A549 (cell line): ENCODE data around the gene ACE2. TPM values are rescaled to one million over a fixed set of nuclear protein-coding genes. Genes with fewer than 3 reads are reported as not detected.

Experiments used
- ATAC-seq, 2 experiments: fragments of 200-7000 bp in 1 of 2; fragments of >200 bp in 1 of 2; cut with Nextera tagmentation in 1 of 2; cut with Tn5 transposase in 1 of 2; 3 replicates each; pipeline versions ENCODE4 v1.8.0 to v1.9.1; 2018 to 2020; ENCODE audit warnings: mild to moderate bottlenecking in 1 of 2, moderate library complexity in 1 of 2
- CTCF ChIA-PET: fragments of 300-600 bp; sonication (Branson Sonifier 250); formaldehyde crosslinking; extraction: SDS; loops from one replicate; lab custom pipeline; 2021; ENCODE audit warnings: antibody characterized with exemption, inconsistent platforms; lab: Yijun Ruan, JAX
- POLR2A ChIA-PET: fragments of 350-600 bp; formaldehyde crosslinking; extraction: SDS; loops from one replicate; lab custom pipeline; 2021; ENCODE audit warnings: antibody characterized with exemption, inconsistent platforms; lab: Yijun Ruan, JAX
- DNase-seq, 2 experiments: peaks; one replicate each; pipeline versions ENCODE4 v3.0.0 to v3.0.0-alpha.2; 2011 to 2016; ENCODE audit warnings: low read depth in 1 of 2, low spot score in 1 of 2
- FAIRE-seq: peaks from 2 replicates; lab custom pipeline; 2011; peaks lifted over from hg19 to GRCh38; lab: Jason Lieb, UNC
- H3K27ac ChIP-seq, 2 experiments: fragments of >200 bp; sonication (Bioruptor Twin); formaldehyde crosslinking; 3 replicates each; pipeline ENCODE4 v1.5.1; 2016 to 2017
- H3K4me1 ChIP-seq: fragments of >200 bp; sonication (Bioruptor Twin); formaldehyde crosslinking; 3 replicates; pipeline ENCODE4 v1.6.1; 2016
- H3K4me2 ChIP-seq: fragments of >200 bp; sonication (Bioruptor Twin); formaldehyde crosslinking; 3 replicates; pipeline ENCODE4 v1.6.1; 2016
- H3K4me3 ChIP-seq: fragments of >200 bp; sonication (Bioruptor Twin); formaldehyde crosslinking; 3 replicates; pipeline ENCODE4 v1.5.1; 2016
- H3K9me3 ChIP-seq: fragments of >200 bp; sonication (Bioruptor Twin); formaldehyde crosslinking; 3 replicates; pipeline ENCODE4 v1.6.1; 2016
- CBX2 ChIP-seq: fragments of 200-600 bp; sonication (generic); IDR thresholded peaks from 2 replicates; pipeline ENCODE4 v1.6.1; 2016; ENCODE audit warnings: low read depth, mild to moderate bottlenecking, borderline replicate concordance
- CBX8 ChIP-seq: fragments of 200-600 bp; sonication (generic); IDR thresholded peaks from 2 replicates; pipeline ENCODE4 v1.6.1; 2016
- CEBPB ChIP-seq, 2 experiments: fragments of >200 bp in 1 of 2; sonication (Bioruptor Twin) in 1 of 2; formaldehyde crosslinking in 1 of 2; IDR thresholded peaks; 2 replicates each; pipeline ENCODE4 v1.6.1; 2012 to 2016
- CHD4 ChIP-seq: fragments of 200-600 bp; sonication (generic); IDR thresholded peaks from 2 replicates; pipeline ENCODE4 v1.6.1; 2016; ENCODE audit warnings: antibody characterized with exemption, mild to moderate bottlenecking, borderline replicate concordance
- EHF ChIP-seq: fragments of 250-450 bp; sonication (Bioruptor Pico); IDR thresholded peaks from 2 replicates; pipeline ENCODE4 v1.5.0; 2020; ENCODE audit warnings: mild to moderate bottlenecking
- FOSB ChIP-seq: fragments of 250-450 bp; sonication (Bioruptor Pico); IDR thresholded peaks from 2 replicates; pipeline ENCODE4 v1.5.0; 2020; ENCODE audit warnings: mild to moderate bottlenecking, moderate library complexity
- FOXS1 ChIP-seq: fragments of 250-450 bp; sonication (Bioruptor Pico); IDR thresholded peaks from 2 replicates; pipeline ENCODE4 v1.5.0; 2020; ENCODE audit warnings: mild to moderate bottlenecking, moderate library complexity
- HDAC2 ChIP-seq: fragments of 200-600 bp; sonication (generic); IDR thresholded peaks from 2 replicates; pipeline ENCODE4 v1.6.1; 2016
- HOXA7 ChIP-seq: fragments of 250-450 bp; sonication (Bioruptor Pico); IDR thresholded peaks from 2 replicates; pipeline ENCODE4 v1.5.0; 2020; ENCODE audit warnings: mild to moderate bottlenecking, moderate library complexity
- HOXB13 ChIP-seq: fragments of 250-450 bp; sonication (Bioruptor Pico); IDR thresholded peaks from 2 replicates; pipeline ENCODE4 v1.5.0; 2020; ENCODE audit warnings: low read depth, mild to moderate bottlenecking, moderate library complexity
- HOXB5 ChIP-seq: fragments of 250-450 bp; sonication (Bioruptor Pico); IDR thresholded peaks from 2 replicates; pipeline ENCODE4 v1.5.0; 2020; ENCODE audit warnings: mild to moderate bottlenecking, moderate library complexity
- JUN ChIP-seq, 2 experiments: fragments of >200 bp; sonication (Bioruptor Twin); formaldehyde crosslinking; IDR thresholded peaks; 2 replicates in 1 of 2; 3 replicates in 1 of 2; pipeline ENCODE4 v1.6.1; 2016 to 2017
- JUNB ChIP-seq: fragments of >200 bp; sonication (Bioruptor Twin); formaldehyde crosslinking; IDR thresholded peaks from 2 replicates; pipeline ENCODE4 v1.6.1; 2016
- KDM5A ChIP-seq: fragments of 200-600 bp; sonication (generic); IDR thresholded peaks from 2 replicates; pipeline ENCODE4 v1.6.1; 2016; ENCODE audit warnings: antibody characterized with exemption, mild to moderate bottlenecking
- MAZ ChIP-seq: fragments of 150-350 bp; IDR thresholded peaks from 2 replicates; pipeline ENCODE4 v1.6.1; 2014; ENCODE audit warnings: antibody characterized with exemption, low read depth, low read length, borderline replicate concordance
- NFE2L2 ChIP-seq: fragments of 150-350 bp; conservative IDR thresholded peaks from 2 replicates; pipeline ENCODE4 v1.6.1; 2014; ENCODE audit warnings: low read length
- NPAS2 ChIP-seq: fragments of 250-450 bp; sonication (Bioruptor Pico); IDR thresholded peaks from 2 replicates; pipeline ENCODE4 v1.8.0; 2022; ENCODE audit warnings: mild to moderate bottlenecking, moderate library complexity, borderline replicate concordance
- NR3C1 ChIP-seq: fragments of >200 bp; sonication (Bioruptor Twin); formaldehyde crosslinking; IDR thresholded peaks from 3 replicates; pipeline ENCODE4 v1.6.1; 2017
- PHF8 ChIP-seq: fragments of 200-600 bp; sonication (generic); IDR thresholded peaks from 2 replicates; pipeline ENCODE4 v1.6.1; 2016; ENCODE audit warnings: low read depth, mild to moderate bottlenecking, antibody characterized with exemption, moderate library complexity, borderline replicate concordance
- RARB ChIP-seq: fragments of 250-450 bp; sonication (Bioruptor Pico); IDR thresholded peaks from 2 replicates; pipeline ENCODE4 v1.8.0; 2021; ENCODE audit warnings: mild to moderate bottlenecking, moderate library complexity
- RFX5 ChIP-seq: fragments of 450-650 bp; IDR thresholded peaks from 2 replicates; pipeline ENCODE4 v1.7.1; 2014; ENCODE audit warnings: antibody characterized with exemption, mild to moderate bottlenecking, moderate library complexity
- TP53 ChIP-seq: fragments of 250-450 bp; sonication (Bioruptor Pico); IDR thresholded peaks from 2 replicates; pipeline ENCODE4 v1.5.0; 2021; ENCODE audit warnings: mild to moderate bottlenecking, moderate library complexity
- WGBS: methylation state at CpG from one replicate; pipeline ENCODE4 v1.1.6; 2017; ENCODE audit errors: missing lambda C conversion rate; 5-methylcytosine and 5-hydroxymethylcytosine counted together
- polyA plus RNA-seq, 4 experiments: library from polyadenylated mRNA; depleted of rRNA in 3 of 4; stranded (reverse); fragments of >200 nt; fragmentation: RNase III in 1 of 4; extraction: RNeasy Plus Mini Kit Qiagen cat#74134 plus additional on column Dnase treatment in 1 of 4; gene quantifications; 2 replicates in 3 of 4; 3 replicates in 1 of 4; pipeline ENCODE4 v1.2.3, GENCODE V29; 2011 to 2017
- TF ChIP-seq, protein P1 (sequence below): IDR thresholded peaks from 2 replicates; pipeline ENCODE4 v1.6.1; 2012; ENCODE audit warnings: low read depth, borderline replicate concordance
- TF ChIP-seq, protein P2 (sequence below): fragments of >200 bp; sonication (Bioruptor Twin); formaldehyde crosslinking; IDR thresholded peaks from 3 replicates; pipeline ENCODE4 v1.5.1; 2016

Gene ACE2
- polyA plus RNA-seq, 2 of the 4 experiments (the other 2 are of a cell fraction), result 0.06 TPM; not detected in 1

DNA sequence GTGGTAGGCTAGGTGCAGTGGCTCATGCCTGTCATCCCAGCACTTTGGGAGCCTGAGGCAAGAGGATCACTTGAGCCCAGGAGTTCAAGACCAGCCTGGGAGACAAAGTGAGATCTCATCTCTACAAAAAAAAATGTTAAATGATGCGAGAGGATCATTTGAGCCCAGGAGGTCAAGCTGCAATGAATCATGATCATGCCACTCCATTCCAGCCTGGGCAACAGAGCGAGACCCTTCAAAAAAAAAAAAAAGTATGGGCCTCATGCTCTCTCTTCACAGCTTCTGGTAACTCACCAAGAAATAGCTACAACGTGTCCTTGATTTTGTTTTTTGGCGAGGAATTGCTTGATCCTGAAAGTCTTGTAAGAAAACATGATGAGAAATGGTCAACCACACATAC is 1.3 kb downstream of the ACE2 start:
- no peak overlapping the region for H3K4me3 ChIP-seq
- FAIRE-seq (no peak), DNase-seq (no peak), ATAC-seq (no peak)
- no peaks in the 10 kb centered on the region for H3K9me3 ChIP-seq
- TF ChIP-seq CHD4, result no peak
- TF ChIP-seq JUN (IDR thresholded peaks at IDR 0.05), result no peak
- no peak for TF ChIP-seq NPAS2 (CRISPR knock-in tag)
- TF ChIP-seq CBX2, result no peak
- no peak for TF ChIP-seq RARB
- no peak for TF ChIP-seq FOSB
- CTCF ChIA-PET, result no interaction called here
- no peaks in the 10 kb centered on the region for H3K4me1 ChIP-seq
- 8% methylated on average over 4 of the region's 4 CpGs for WGBS
- H3K4me2 ChIP-seq, result no peak overlapping the region
- no peak overlapping the region for H3K27ac ChIP-seq
- POLR2A ChIA-PET, result no interaction called here

DNA sequence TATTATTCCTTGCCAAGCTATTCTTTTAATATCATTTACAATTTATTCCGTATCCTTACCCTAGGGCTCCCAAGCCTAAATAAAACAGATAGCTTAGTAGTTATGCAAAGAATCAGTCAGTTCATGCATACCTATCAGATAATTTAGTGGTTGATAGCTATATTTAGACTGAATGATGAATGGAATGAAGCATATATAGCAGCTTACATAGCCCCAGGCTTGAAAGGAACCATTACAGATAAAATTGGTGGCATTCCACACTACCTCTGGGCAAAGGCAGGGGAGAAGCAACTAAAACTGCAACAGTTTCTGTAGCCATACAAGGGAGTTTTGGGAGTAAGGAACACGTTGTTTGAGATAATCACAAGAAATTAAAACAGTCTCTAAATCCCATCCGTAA is 2.7 kb downstream of the ACE2 start:
- Histone ChIP-seq H3K4me1 (no peaks in the 10 kb centered on the region), H3K4me2 (no peak overlapping the region), H3K27ac (no peak overlapping the region), H3K4me3 (no peak overlapping the region), H3K9me3 (no peaks in the 10 kb centered on the region)
- peak; percentile 76 for FAIRE-seq
- no peak for DNase-seq
- POLR2A ChIA-PET, result no interaction called here
- TF ChIP-seq HOXB13 (CRISPR knock-in tag) (no peak), HOXB5 (CRISPR knock-in tag) (no peak), HDAC2 (no peak), MAZ (no peak), TP53 (no peak), RFX5 (no peak), KDM5A (no peak), PHF8 (no peak), EHF (CRISPR knock-in tag) (no peak), FOSB (no peak), NR3C1 (no peak), JUNB (no peak), CEBPB (IDR thresholded peaks at IDR 0.05) (no peak), CBX8 (no peak), NFE2L2 (no peak), CHD4 (no peak)
- TF ChIP-seq, protein P1, sequence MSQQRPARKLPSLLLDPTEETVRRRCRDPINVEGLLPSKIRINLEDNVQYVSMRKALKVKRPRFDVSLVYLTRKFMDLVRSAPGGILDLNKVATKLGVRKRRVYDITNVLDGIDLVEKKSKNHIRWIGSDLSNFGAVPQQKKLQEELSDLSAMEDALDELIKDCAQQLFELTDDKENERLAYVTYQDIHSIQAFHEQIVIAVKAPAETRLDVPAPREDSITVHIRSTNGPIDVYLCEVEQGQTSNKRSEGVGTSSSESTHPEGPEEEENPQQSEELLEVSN, result no peak
- TF ChIP-seq, protein P2, sequence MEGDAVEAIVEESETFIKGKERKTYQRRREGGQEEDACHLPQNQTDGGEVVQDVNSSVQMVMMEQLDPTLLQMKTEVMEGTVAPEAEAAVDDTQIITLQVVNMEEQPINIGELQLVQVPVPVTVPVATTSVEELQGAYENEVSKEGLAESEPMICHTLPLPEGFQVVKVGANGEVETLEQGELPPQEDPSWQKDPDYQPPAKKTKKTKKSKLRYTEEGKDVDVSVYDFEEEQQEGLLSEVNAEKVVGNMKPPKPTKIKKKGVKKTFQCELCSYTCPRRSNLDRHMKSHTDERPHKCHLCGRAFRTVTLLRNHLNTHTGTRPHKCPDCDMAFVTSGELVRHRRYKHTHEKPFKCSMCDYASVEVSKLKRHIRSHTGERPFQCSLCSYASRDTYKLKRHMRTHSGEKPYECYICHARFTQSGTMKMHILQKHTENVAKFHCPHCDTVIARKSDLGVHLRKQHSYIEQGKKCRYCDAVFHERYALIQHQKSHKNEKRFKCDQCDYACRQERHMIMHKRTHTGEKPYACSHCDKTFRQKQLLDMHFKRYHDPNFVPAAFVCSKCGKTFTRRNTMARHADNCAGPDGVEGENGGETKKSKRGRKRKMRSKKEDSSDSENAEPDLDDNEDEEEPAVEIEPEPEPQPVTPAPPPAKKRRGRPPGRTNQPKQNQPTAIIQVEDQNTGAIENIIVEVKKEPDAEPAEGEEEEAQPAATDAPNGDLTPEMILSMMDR, result no peak
- CTCF ChIA-PET, result no interaction called here
- 50% methylated on average over 3 of the region's 3 CpGs for WGBS
- ATAC-seq, result no peak

DNA sequence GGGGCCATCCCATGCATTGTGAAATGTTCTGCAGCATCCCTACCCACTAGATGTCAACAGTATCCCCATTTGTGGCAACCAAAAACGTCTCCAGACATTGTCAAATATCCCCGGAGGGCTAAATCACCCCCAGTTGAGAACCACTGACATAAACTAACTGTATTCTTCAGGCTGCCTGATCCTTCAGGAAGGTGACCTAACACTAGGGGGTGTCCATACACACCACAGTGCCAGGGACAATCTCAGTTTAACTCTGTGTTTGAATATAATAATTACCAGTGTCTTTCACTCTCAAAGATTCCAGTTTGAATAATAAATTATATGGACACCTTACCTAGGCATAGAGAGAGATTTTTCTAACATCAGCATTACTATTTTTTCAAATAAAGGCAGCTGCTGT is 6.4 kb downstream of the ACE2 start:
- Histone ChIP-seq H3K4me1 (no peaks in the 10 kb centered on the region), H3K27ac (no peak overlapping the region), H3K4me3 (no peak overlapping the region), H3K9me3 (no peaks in the 10 kb centered on the region), H3K4me2 (no peak overlapping the region)
- 0% methylated on average over 2 of the region's 2 CpGs for WGBS
- POLR2A ChIA-PET, result no interaction called here
- TF ChIP-seq FOXS1 (CRISPR knock-in tag), result no peak
- no peak for TF ChIP-seq HOXB5 (CRISPR knock-in tag)
- no peak for TF ChIP-seq HOXA7
- TF ChIP-seq, protein P2, result no peak
- no peak for TF ChIP-seq NR3C1
- no peak for TF ChIP-seq NFE2L2
- TF ChIP-seq, all 56 proteins: peak for 0
- ATAC-seq, result peak; percentile 43 to 54; a peak in 2 of 6 replicates
- CTCF ChIA-PET, result no interaction called here
- DNase-seq, result peak in 1 of 2 experiments; percentile 2
- peak; percentile 90 for FAIRE-seq
